Heart left ventricle (tissue), 16 donors: ENCODE measurements around the gene SNW1. TPM values are rescaled to one million over a fixed set of nuclear protein-coding genes. Genes with fewer than 3 reads are reported as not detected.

Source experiments
- ATAC-seq, 4 donors: fragments of 200-7000 bp; cut with Tn5 transposase; one replicate each; pipeline ENCODE4 v1.9.1; 2020 to 2022; ENCODE audit warnings: moderate library complexity in 4 of 4, mild to moderate bottlenecking in 3 of 4, moderate number of reproducible peaks in 1 of 4
- DNase-seq, 5 donors: peaks; one replicate each; pipeline ENCODE4 v3.0.0-alpha.2; 2020
- H3K27ac ChIP-seq, 12 donors: fragments of 200-600 bp; sonication (generic) in 4 of 12; one replicate each; pipeline versions ENCODE4 v1.5.0 to v1.8.0; 2016 to 2022; ENCODE audit warnings: mild to moderate bottlenecking in 2 of 12
- H3K27me3 ChIP-seq, 9 donors: fragments of 200-600 bp; sonication (generic) in 2 of 9; one replicate each; pipeline versions ENCODE4 v1.5.1 to v1.8.0; 2016 to 2022; ENCODE audit warnings: mild to moderate bottlenecking in 3 of 9
- H3K36me3 ChIP-seq, 9 donors: fragments of 200-600 bp; sonication (generic) in 2 of 9; one replicate each; pipeline versions ENCODE4 v1.5.0 to v1.8.0; 2018 to 2022; ENCODE audit warnings: mild to moderate bottlenecking in 2 of 9
- H3K4me1 ChIP-seq, 12 donors: fragments of 200-600 bp; sonication (generic) in 4 of 12; one replicate each; pipeline versions ENCODE4 v1.5.0 to v1.8.0; 2016 to 2022; ENCODE audit warnings: mild to moderate bottlenecking in 3 of 12
- H3K4me3 ChIP-seq, 12 donors: fragments of 200-600 bp; sonication (generic) in 4 of 12; one replicate each; pipeline versions ENCODE4 v1.5.0 to v1.8.0; 2017 to 2022; ENCODE audit warnings: mild to moderate bottlenecking in 9 of 12, moderate library complexity in 4 of 12
- H3K9me3 ChIP-seq, 12 donors: fragments of 200-600 bp; sonication (generic) in 4 of 12; one replicate each; pipeline versions ENCODE4 v1.5.0 to v1.8.0; 2016 to 2022; ENCODE audit warnings: mild to moderate bottlenecking in 1 of 12
- CTCF ChIP-seq, 12 donors: fragments of 200-600 bp; sonication (generic) in 4 of 12; IDR thresholded peaks; one replicate each; pipeline versions ENCODE4 v1.5.0 to v1.8.0; 2018 to 2022; ENCODE audit warnings: antibody characterized with exemption in 12 of 12, mild to moderate bottlenecking in 5 of 12
- POLR2A ChIP-seq, 2 donors: fragments of 450-650 bp; IDR thresholded peaks; one replicate each; pipeline ENCODE4 v1.6.1; 2017; ENCODE audit warnings: antibody characterized with exemption in 2 of 2, mild to moderate bottlenecking in 2 of 2, moderate library complexity in 2 of 2
- WGBS, 4 donors: extraction: QIAGEN DNeasy Blood & Tissue Kit in 2 of 4; methylation state at CpG; one replicate each; pipeline versions ENCODE4 v1.1.5 to v1.1.7; 2013 to 2018; 5-methylcytosine and 5-hydroxymethylcytosine counted together
- intact Hi-C, 10 donors: fragments of 100-400 bp; cut with DNase I; formaldehyde crosslinking; loops; one replicate each; pipeline versions ENCODE4 v1.11.1 to v1.14.2; 2022
- long read RNA-seq, 3 donors: library from polyadenylated mRNA; unstranded; transcript quantifications; one replicate each; pipeline ENCODE4 v2.0.0, GENCODE V29; 2020 to 2021
- polyA plus RNA-seq, 2 donors: library from polyadenylated mRNA; stranded (reverse); fragments of 200-250 nt; gene quantifications; one replicate each; pipeline ENCODE4 v1.2.3, GENCODE V29; 2013
- total RNA-seq, 9 donors: library from RNA; depleted of rRNA in 2 of 9; stranded (reverse); fragments of >200 nt in 2 of 9; fragmentation: NEBNext Ultra II Directional in 3 of 9; extraction: Animal tissue kit (Norgen Biotek cat#: 25700) in 3 of 9; gene quantifications; one replicate each; pipeline versions ENCODE4 v1.1.0 to v1.2.4, GENCODE V29; 2016 to 2023
- donor health status: ischemic (EF 13 %, LVEDD 7.1; RV severe dilation, severe dysfunction).
- donor health status: healthy with polysubstance abuse.
- donor health status: DM: no; HTN: yes; CAD: no.
- donor health status: DM: no; HTN: no; CAD: no.
- donor health status: ischemic (EF 25% LVEDD 6.9; RV normal size, moderate dysfunction).
- donor health status: ischemic (EF 25% LVEDD 5.7; RV mildly dilated, moderate dysfunction).
- donor health status: healthy.
- donor health status: DM: yes; HTN: yes; CAD: no.
- donor health status: ischemic (EF 35%, LVEDD 5.7; RV mildly dilated, moderate dysfunction).
- donor health status: nonischemic (EF 11% LVEDD 7.7; RV severe dilation, severe dysfunction).
- donor health status: DM: yes; HTN: yes; CAD: no.
- donor health status: PGD.
- donor health status: ischemic (EF 29% LVEDD 5.4; RV normal size, mild dysfunction).
- donor health status: nonischemic (EF 23%, LVEDD 6.1; RV moderate dilation, normal function).

The SNW1 gene
- total RNA-seq (10 to 100 TPM; 29.4 to 67.3 (median 47.7) TPM), polyA plus RNA-seq (10 to 100 TPM; 25.8 to 46.6 TPM)
- long read RNA-seq, donor 1, transcript SNW1-201 (14 exons, 2,163 nt): major isoform, 23 of 35 reads
- long read RNA-seq, donor 1, partial matches to known transcripts: 10 of 35 reads
- long read RNA-seq, donor 1, other reads (novel, unspliced or antisense): 2 of 35 reads
- long read RNA-seq, donor 2, transcript SNW1-201 (14 exons, 2,163 nt): major isoform, 42 of 70 reads
- long read RNA-seq, donor 2, partial matches to known transcripts: 25 of 70 reads
- long read RNA-seq, donor 2, other reads (novel, unspliced or antisense): 3 of 70 reads
- long read RNA-seq, donor 3, transcript SNW1-201 (14 exons, 2,163 nt): major isoform, 17 of 25 reads
- long read RNA-seq, donor 3, partial matches to known transcripts: 7 of 25 reads
- long read RNA-seq, donor 3, other reads (novel, unspliced or antisense): 1 of 25 reads

- DNase-seq (peak; percentile 92 to 95 (median 94)), ATAC-seq (peak; percentile 94 to 98 (median 97))
- peaks cover 0 to 45% (median 25%) of the 10 kb centered on the region in 12 donors for H3K4me1 ChIP-seq
- peak within 1 kb of the TSS; percentile 75 to 99 (median 94) for H3K27ac ChIP-seq
- no peaks in the 10 kb centered on the region for H3K27me3 ChIP-seq
- peaks cover 0 to 12% (median 6%) of the 10 kb centered on the region in 9 donors for H3K36me3 ChIP-seq
- TF ChIP-seq POLR2A (IDR thresholded peaks at IDR 0.05) (peak in 1 of 2 donors; percentile 64), CTCF (IDR thresholded peaks at IDR 0.05) (no peak)
- peak within 1 kb of the TSS; percentile 72 to 100 (median 90) for H3K4me3 ChIP-seq
- intact Hi-C loops: loop anchor here in 4 of 10 donors (1.0 to 5.0 kb wide), 3 partner anchors 40 to 42 kb away; partner anchors contain the start of gene ADCK1 (in 4 of the 4)
- WGBS, 4 donors: 0 to 1% (median 0%) methylated on average over 45 to 60 of the region's 60 CpGs
- H3K9me3 ChIP-seq: no peaks in the 10 kb centered on the region
Measured at GRCh38 chr14:77760381-77761204, at the start of gene SNW1. SNW1 (minus strand) TSS chr14:77761156; CDS start chr14:77761127, 29 bp downstream.

DNA sequence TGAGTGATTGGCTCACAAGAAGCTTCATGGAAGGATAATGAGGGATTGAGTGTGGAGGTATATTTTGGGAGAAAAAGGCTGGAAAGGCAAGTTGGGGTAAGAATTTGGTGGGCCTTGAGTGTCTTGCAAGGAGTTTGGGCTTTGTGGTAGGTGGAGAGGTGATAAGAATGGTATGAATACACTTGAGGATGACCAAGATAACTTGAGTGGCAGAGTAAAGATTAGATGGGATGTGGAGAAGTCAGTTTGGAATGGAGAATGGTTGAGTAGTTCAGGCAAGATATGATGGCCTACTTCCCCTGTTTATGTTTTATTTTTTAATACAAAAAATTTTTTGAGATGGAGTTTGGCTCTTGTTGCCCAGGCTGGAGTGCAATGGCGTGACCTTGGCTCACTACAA, 48.1 kb upstream of the SNW1 start:
- WGBS, 4 donors: 87 to 96% (median 94%) methylated on average over 1 of the region's 1 CpG
- H3K36me3 ChIP-seq: no peaks in the 10 kb centered on the region
- no peaks in the 10 kb centered on the region for H3K9me3 ChIP-seq
- TF ChIP-seq CTCF (IDR thresholded peaks at IDR 0.05) (no peak), POLR2A (IDR thresholded peaks at IDR 0.05) (no peak)
- ATAC-seq: no peak
- DNase-seq: no peak
- intact Hi-C loops: loop anchor here in 1 of 10 donors (10.0 kb wide), 1 partner anchor 154 kb away; no protein-coding TSS in a partner anchor
- H3K4me3 ChIP-seq: no peak overlapping the region
- no peaks in the 10 kb centered on the region for H3K27me3 ChIP-seq
- peaks cover 0 to 3% (median 0%) of the 10 kb centered on the region in 12 donors for H3K4me1 ChIP-seq
- no peak overlapping the region for H3K27ac ChIP-seq

GRCh38 chr14:77808250-77808649, 47.3 kb upstream of the SNW1 start:
- Histone ChIP-seq H3K27me3 (no peaks in the 10 kb centered on the region), H3K4me3 (no peak overlapping the region), H3K4me1 (peaks cover 0 to 3% (median 0%) of the 10 kb centered on the region in 12 donors), H3K9me3 (no peaks in the 10 kb centered on the region), H3K36me3 (no peaks in the 10 kb centered on the region), H3K27ac (no peak overlapping the region)
- ATAC-seq (no peak), DNase-seq (no peak)
- WGBS, 4 donors: 95 to 100% (median 97%) methylated on average over 3 of the region's 3 CpGs
- TF ChIP-seq CTCF (IDR thresholded peaks at IDR 0.05) (no peak), POLR2A (IDR thresholded peaks at IDR 0.05) (no peak)
- intact Hi-C loops: loop anchor here in 2 of 10 donors (1.0 to 10.0 kb wide), 2 partner anchors 15 to 153 kb away; no protein-coding TSS in a partner anchor
